ENCODE results near the gene SLIT3.

DNA sequence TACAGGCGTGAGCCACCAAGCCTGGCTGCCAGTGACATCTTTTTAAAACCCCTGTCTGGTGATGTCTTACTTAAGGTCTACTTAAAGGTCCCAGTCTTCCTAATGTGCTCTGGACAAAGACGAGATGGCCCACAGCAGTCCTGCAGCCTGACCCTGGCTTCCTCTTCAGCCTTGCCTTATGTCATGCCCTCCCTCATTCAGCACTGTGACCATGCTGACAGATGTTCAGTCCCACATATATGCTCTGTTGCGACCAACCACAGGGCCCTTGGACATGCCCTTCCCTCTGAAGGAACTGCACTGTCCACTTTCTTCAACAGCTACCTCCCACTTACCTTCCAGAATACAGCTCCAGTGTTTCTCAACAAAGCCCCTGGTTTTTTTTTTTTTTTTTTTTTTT is 548.9 kb downstream of the SLIT3 start:
- no peak for TF ChIP-seq POLR2A (IDR thresholded peaks at IDR 0.05)
- TF ChIP-seq, protein P1, sequence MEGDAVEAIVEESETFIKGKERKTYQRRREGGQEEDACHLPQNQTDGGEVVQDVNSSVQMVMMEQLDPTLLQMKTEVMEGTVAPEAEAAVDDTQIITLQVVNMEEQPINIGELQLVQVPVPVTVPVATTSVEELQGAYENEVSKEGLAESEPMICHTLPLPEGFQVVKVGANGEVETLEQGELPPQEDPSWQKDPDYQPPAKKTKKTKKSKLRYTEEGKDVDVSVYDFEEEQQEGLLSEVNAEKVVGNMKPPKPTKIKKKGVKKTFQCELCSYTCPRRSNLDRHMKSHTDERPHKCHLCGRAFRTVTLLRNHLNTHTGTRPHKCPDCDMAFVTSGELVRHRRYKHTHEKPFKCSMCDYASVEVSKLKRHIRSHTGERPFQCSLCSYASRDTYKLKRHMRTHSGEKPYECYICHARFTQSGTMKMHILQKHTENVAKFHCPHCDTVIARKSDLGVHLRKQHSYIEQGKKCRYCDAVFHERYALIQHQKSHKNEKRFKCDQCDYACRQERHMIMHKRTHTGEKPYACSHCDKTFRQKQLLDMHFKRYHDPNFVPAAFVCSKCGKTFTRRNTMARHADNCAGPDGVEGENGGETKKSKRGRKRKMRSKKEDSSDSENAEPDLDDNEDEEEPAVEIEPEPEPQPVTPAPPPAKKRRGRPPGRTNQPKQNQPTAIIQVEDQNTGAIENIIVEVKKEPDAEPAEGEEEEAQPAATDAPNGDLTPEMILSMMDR (IDR thresholded peaks at IDR 0.05): no peak

Measured in Peyer's patch (tissue), 4 donors.